C4-2B (cell line): ENCODE data around the gene SH2D1B.

Experiments used
- CTCF ChIP-seq: fragments of 450-650 bp; conservative IDR thresholded peaks from 2 replicates; pipeline ENCODE4 v1.5.1; 2017; ENCODE audit warnings: mild to moderate bottlenecking
- ZFX ChIP-seq: fragments of 450-650 bp; IDR thresholded peaks from 2 replicates; pipeline ENCODE4 v1.6.1; 2017

- TF ChIP-seq CTCF: peak; percentile 79
- TF ChIP-seq ZFX: no peak
Measured at GRCh38 chr1:162357681-162358266, 54.2 kb downstream of the SH2D1B start.
